T1000 (cell line): ENCODE data around the gene KRT3.
"Not testable (repeated sequence)": the region's sequence is repeated elsewhere in the genome, so short reads cannot be mapped to it uniquely, and the experiment has no call there.

Experiments
- DNase-seq: peaks from one replicate; lab custom pipeline; 2025; ENCODE audit warnings: mixed read lengths; lab: John Stamatoyannopoulos, UW

KRT3 gene

GRCh38 chr12:52798003-52798670 is 2.2 kb upstream of the KRT3 start:
- no peak for DNase-seq

GRCh38 chr12:52797529-52797894 is 1.6 kb upstream of the KRT3 start:
- no peak for DNase-seq

DNA sequence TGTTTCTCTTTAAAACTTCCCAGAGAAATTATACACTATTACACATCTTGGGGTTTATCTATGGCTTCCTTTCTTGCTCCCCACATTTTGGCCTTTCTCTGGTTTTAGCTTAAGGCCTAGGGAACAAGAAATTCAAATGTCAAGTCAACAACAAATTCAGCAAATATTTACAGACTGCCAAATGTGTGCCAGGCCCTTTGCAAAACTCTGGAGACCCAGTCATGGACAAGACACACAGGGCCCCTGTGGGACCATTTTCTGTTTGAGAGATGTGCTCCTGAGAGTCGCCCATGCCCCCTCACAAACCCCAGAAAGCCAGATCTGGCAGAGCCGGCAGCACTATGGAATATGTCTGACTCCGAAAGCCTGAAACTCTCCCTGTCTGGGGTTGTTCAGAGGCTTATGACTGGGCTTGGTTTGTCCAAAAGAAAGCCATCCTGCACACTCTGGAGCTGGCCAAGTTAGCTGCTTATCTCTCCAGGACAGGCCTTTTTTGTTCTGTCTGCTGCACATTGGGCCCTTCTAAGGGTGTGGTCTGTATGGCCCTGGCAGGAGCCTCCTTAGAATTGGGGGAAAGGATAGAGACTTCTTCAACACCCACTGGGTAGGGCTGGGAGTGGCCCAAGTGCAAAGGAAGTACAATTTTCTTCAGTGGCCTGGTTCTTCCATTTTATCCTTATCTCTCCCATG is 1.1 kb upstream of the KRT3 start:
- DNase-seq, result no peak

- DNase-seq, result no peak
Observed at GRCh38 chr12:52796429-52796794, 495 bp upstream of the KRT3 start.

GRCh38 chr12:52795332-52795674 is 614 bp downstream of the KRT3 start:
- DNase-seq, result not testable (repeated sequence)

DNA sequence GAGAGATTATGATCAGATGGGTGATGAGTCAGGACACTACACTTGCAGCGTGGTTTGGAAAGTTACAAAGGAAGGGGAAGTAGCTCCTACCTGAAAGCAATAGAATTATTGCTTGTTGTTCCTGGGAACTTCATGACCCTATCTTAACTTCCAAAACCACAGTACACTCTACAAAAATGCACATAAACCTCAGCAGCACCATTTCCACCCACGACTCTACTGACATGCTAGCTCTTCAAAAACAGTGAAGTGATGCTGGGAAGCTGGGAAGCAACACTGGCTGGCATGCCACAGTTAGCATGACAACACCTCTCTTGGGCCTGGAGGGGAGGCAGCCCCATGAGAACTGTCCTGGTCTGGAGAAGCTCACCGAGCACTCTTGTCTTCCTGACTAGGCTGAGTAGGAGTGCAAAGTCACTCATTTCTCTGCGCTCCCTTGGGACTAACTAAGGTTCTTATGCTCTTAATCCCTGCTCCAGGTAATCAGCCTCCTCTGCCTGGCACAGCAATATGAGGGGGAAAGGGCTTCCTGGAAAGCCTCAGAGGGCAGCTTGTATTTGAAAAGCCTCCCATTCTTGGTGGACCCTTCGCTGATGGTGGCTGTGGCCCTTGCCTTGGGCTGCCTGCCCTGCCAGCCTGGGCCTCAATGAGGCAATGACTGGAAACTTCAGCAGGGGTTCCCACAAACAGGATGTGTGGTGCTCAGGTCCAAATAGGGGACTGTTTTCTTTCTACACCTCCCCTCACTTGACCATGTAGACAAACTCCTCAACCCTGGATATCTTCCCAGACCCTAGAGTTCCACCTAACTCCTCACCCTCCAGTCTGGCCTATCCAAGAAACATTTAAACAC is 1.2 kb downstream of the KRT3 start:
- no peak for DNase-seq

DNA sequence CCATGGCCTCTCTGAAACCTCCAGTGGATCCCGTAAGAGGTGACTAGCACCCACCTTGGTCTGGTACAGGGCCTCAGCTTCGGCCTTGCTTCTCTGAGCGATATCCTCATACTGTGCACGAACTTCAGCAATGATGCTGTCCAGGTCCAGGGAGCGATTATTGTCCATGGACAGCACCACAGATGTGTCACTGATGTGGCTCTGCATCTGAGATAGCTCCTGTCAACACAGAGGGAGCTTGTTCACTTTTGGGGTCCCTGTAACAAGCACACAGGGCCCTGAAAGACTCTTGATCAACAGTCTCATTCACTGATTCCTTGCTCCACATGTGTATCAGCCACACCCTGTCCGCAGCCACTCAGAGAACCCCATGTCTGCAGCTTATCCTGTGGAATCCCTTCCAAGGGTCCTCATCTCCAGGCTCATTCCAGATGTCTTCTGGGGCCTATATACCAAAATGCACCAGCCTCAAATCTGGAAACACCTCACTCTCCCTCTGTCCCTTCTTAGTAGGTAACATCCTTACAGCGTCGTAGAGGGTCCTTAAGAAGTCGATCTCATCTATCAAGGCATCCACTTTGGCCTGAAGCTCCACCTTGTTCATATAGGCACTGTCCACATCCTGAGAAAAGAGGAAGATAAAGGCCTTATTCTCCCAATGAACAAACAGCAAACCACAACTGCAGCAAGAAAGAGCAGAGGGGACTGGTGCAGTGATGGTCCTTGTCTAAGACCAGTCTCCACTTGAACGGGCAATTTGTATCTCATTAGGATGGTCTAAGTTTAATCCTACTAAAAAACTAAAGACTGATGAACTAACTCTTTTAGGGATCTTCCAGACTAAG is 3.5 kb downstream of the KRT3 start:
- no peak for DNase-seq

- DNase-seq, result no peak
Observed at GRCh38 chr12:52791271-52792184, 4.4 kb downstream of the KRT3 start.

- no peak for DNase-seq
Observed at GRCh38 chr12:52790427-52791270, 5.3 kb downstream of the KRT3 start.

DNA sequence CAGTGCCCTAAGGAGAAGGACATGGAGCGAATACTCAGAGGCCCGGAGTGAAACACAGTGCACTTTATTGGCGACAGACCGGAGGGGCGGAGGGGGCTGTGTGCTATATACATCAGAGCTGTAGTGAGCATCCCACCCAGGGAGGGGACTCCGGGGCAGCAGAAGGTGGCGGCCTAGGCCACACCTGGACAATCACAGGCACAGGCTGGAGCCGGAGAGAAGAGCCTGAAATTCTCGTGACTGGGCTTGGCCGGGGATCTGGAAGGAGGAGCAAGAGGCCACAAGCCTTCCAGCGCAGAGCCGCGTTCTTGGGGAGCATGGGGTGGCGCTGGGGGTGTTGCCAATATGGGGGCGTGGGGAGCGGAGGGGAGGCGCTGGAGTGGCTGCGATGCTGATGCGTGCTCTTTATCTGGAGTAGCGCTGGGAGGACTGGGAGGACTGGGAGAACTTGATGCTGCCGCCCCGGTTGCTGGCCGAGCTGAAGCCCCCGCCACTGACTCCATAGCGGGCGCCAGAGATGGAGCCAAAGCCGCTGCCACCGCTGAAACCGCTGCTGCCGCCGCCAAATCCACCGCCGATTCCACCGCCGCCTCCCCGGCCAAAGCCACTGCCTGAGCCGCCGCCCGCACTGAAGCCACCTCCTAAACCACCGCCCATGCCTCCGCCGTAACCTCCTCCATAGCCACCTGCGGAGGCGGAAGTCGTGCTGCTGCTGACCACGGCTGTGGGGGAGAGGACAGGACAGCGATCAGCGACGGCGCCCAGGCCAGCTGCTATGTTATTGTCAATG is 6.1 kb downstream of the KRT3 start:
- DNase-seq, result no peak

GRCh38 chr12:52788876-52789636 is 6.9 kb downstream of the KRT3 start:
- DNase-seq, result no peak

DNA sequence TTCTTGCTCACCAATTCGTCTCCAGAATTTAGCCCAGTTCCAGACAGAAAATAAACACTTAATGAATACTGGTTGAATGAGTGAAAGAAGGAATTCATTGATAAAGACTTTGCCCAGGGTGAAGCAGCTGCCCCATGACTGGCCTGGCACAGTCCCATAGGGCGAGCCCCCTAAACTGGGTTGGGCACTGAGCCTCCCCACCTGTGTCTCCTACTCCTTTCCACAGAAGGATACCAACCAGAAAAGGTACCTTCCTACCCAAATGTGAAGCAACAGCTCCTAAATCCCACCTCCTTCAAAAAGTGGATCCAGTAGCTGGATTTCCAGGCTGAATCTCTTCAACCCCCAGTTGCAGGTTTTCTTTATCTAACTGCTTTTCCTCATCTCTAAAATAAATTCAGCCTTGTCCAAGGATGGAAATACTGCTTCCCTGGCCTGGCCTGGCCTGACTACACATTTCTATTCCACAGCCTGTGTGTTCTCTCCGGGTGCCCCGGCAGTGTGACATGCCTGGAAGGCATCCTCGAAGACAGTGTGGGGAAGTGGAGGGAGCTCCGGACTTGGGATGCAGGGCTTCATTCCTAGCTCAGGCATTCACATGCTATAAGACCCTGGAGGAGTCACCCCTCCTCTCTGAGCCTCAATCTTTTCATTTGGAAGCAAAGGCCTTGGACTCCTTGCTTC is 7.6 kb downstream of the KRT3 start:
- DNase-seq, result no peak

DNA sequence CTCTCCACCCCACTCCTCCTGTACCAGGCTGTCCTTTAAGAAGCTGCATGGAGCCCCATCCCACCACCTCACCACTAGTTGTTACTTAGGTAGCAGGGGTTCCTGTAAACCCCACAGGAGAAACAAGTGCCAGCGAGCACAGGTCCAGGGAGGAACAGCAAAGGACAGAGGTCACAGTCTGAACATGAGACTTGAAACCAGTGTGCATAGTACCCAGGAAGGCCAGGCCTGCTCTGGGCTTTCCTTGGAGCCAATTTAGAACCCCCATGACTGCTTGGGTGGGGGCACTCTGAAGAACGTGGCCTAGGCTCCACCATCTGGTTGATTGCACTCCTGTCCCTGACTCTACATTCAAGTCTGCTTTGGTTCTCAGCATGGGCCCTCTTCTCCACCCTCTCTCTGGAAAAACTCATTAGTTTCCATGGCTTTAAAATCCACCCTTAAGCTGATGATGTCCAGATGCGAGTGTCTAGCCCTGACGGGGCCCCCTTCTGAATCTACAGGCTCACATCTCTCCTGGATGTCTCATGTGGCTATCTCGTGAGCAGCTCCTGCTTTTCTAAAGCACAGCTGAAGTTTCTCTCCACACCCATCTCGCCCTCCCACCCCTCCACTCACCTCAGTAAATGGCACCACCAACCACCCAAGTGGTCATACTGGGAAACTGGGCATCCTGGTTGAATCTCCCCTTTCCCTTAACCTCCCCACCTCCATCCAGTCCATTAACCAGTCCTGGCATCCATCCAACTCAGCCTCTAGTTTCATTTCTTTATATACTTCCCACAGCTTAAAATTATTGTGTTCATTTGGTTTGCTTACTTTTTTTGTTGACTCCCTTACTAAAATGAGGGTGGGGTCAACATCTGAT is 8.4 kb downstream of the KRT3 start:
- DNase-seq, result no peak

DNA sequence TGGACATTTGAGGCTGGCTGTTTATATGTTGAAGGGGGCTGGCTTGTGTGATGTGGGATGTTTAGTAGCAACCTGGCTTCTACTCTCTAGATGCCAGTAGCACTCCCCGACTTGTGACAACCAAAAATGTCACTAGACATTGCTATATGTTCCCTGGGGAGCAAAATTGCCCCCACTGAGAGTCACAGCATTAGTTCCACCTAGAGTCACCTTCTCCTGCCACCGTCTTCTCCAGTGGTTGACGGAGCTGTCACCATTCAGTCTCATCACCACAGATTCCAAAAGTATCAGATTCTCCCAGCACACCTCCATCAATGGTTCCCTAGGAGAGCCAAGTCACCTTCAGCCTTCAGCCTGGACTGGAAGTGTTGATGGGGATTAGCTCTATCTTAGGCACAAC is 11.0 kb downstream of the KRT3 start:
- no peak for DNase-seq

GRCh38 chr12:52783563-52784316 is 12.2 kb downstream of the KRT3 start:
- DNase-seq, result no peak

- DNase-seq, result no peak
Observed at GRCh38 chr12:52782502-52782901, 13.4 kb downstream of the KRT3 start.
